PC-9 (cell line): ENCODE data around the gene NOXA1. TPM values are rescaled to one million over a fixed set of nuclear protein-coding genes. Genes with fewer than 3 reads are reported as not detected.

Experiments used
- BruUV-seq: library from RNA; stranded (reverse); fragments of 400-500 nt; replicated peaks from 2 replicates; lab custom pipeline; 2021; lab: Mats Ljungman, UMichigan
- CTCF ChIA-PET: fragments of 300-600 bp; sonication (Branson Sonifier 250); formaldehyde crosslinking; loops from one replicate; lab custom pipeline; 2022; ENCODE audit warnings: antibody characterized with exemption; lab: Charles Lee
- POLR2A ChIA-PET: fragments of 300-600 bp; sonication (Branson Sonifier 250); formaldehyde crosslinking; loops from one replicate; lab custom pipeline; 2022; ENCODE audit warnings: antibody characterized with exemption; ENCODE audit not compliant: unreplicated experiment; lab: Charles Lee
- DNase-seq, 2 experiments: peaks; one replicate each; pipeline versions ENCODE4 v3.0.0 to v3.0.0-alpha.2; 2015 to 2022; ENCODE audit warnings: mixed read lengths in 1 of 2
- H2AFZ ChIP-seq: fragments of 200-600 bp; sonication (generic); 2 replicates; pipeline ENCODE4 v1.8.1; 2017; ENCODE audit warnings: antibody characterized with exemption
- H3F3A ChIP-seq: fragments of 200-600 bp; sonication (generic); 2 replicates; pipeline ENCODE4 v1.8.1; 2017; ENCODE audit warnings: antibody characterized with exemption, mild to moderate bottlenecking, low read depth; ENCODE audit not compliant: insufficient read depth
- H3K27ac ChIP-seq: fragments of 200-600 bp; sonication (generic); 2 replicates; pipeline ENCODE4 v1.6.1; 2016; ENCODE audit warnings: mixed run types
- H3K27me3 ChIP-seq: fragments of 200-600 bp; sonication (generic); 2 replicates; pipeline ENCODE4 v1.6.1; 2016; ENCODE audit warnings: low read depth, mixed run types; ENCODE audit not compliant: insufficient read depth
- H3K36me3 ChIP-seq: fragments of 200-600 bp; sonication (generic); 2 replicates; pipeline ENCODE4 v1.6.1; 2016; ENCODE audit warnings: low read depth, mixed run types
- H3K4me1 ChIP-seq: fragments of 200-600 bp; sonication (generic); replicated peaks from 2 replicates; pipeline ENCODE4 v1.6.1; 2016; ENCODE audit warnings: mixed run types; ENCODE audit not compliant: insufficient read depth
- H3K4me2 ChIP-seq: fragments of 200-600 bp; sonication (generic); 2 replicates; pipeline ENCODE4 v1.6.1; 2017; ENCODE audit warnings: mixed run types
- H3K4me3 ChIP-seq: fragments of 200-600 bp; sonication (generic); 2 replicates; pipeline ENCODE4 v1.6.1; 2016; ENCODE audit warnings: mixed run types
- H3K79me2 ChIP-seq: fragments of 200-600 bp; sonication (generic); 2 replicates; pipeline ENCODE4 v1.6.1; 2017; ENCODE audit warnings: low read depth, mixed run types
- H3K9me2 ChIP-seq: fragments of 200-600 bp; sonication (generic); 2 replicates; pipeline ENCODE4 v1.8.1; 2017; ENCODE audit warnings: mild to moderate bottlenecking; ENCODE audit not compliant: insufficient read depth
- H3K9me3 ChIP-seq: fragments of 200-600 bp; sonication (generic); 2 replicates; pipeline ENCODE4 v1.8.1; 2016; ENCODE audit warnings: low read depth; ENCODE audit not compliant: insufficient read depth
- H4K20me1 ChIP-seq: fragments of 200-600 bp; sonication (generic); 2 replicates; pipeline ENCODE4 v1.8.1; 2017; ENCODE audit not compliant: insufficient read depth
- CTCF ChIP-seq: fragments of 200-600 bp; sonication (generic); conservative IDR thresholded peaks from 2 replicates; pipeline ENCODE4 v1.6.1; 2017; ENCODE audit warnings: mixed run types, antibody characterized with exemption, mild to moderate bottlenecking, moderate library complexity
- EZH2 ChIP-seq: fragments of 200-600 bp; sonication (generic); IDR thresholded peaks from 2 replicates; pipeline ENCODE4 v1.8.0; 2017; ENCODE audit warnings: antibody characterized with exemption, low read depth
- intact Hi-C: fragments of 100-400 bp; cut with micrococcal nuclease; formaldehyde crosslinking; loops from one replicate; pipeline ENCODE4 v1.10.0; 2022; ENCODE audit not compliant: unreplicated experiment
- total RNA-seq: library from RNA; stranded (reverse); gene quantifications from 2 replicates; pipeline ENCODE4 v1.2.3, GENCODE V29; 2021

The NOXA1 gene
- total RNA-seq, 1 experiment from 2014 or later: 10.5 TPM

GRCh38 chr9:137429974-137430722 lies 7.0 kb downstream of the NOXA1 start:
- H3F3A ChIP-seq: peaks cover 7% of the 10 kb centered on the region; the same call in 1 of the 2 replicates
- H3K9me3 ChIP-seq: no peaks in the 10 kb centered on the region
- no peak overlapping the region for H2AFZ ChIP-seq
- no peaks in the 10 kb centered on the region for H3K79me2 ChIP-seq
- TF ChIP-seq EZH2 (no peak), CTCF (no peak)
- H3K27ac ChIP-seq: no peak overlapping the region
- H3K4me1 ChIP-seq: no peaks in the 10 kb centered on the region
- no peaks in the 10 kb centered on the region for H4K20me1 ChIP-seq
- H3K27me3 ChIP-seq: no peaks in the 10 kb centered on the region
- H3K4me3 ChIP-seq: no peak overlapping the region
- CTCF ChIA-PET: no interaction called here
- no peaks in the 10 kb centered on the region for H3K9me2 ChIP-seq
- H3K36me3 ChIP-seq: no peaks in the 10 kb centered on the region
- DNase-seq: no peak
- no TSS peak for BruUV-seq
- H3K4me2 ChIP-seq: no peak overlapping the region
- POLR2A ChIA-PET: interaction anchor here (0.6 kb wide), 2 partner anchors 11 to 143 kb away, joined by 3 to 9 read pairs; no protein-coding TSS in a partner anchor
- intact Hi-C loops: loop anchor here (10.0 kb wide), 1 partner anchor 185 kb away; the partner anchor contains the start of gene EHMT1

GRCh38 chr9:137430723-137431415 lies 7.7 kb downstream of the NOXA1 start:
- H3K27me3 ChIP-seq: no peaks in the 10 kb centered on the region
- intact Hi-C loops: loop anchor here (10.0 kb wide), 1 partner anchor 184 kb away; the partner anchor contains the start of gene EHMT1
- peaks cover 7% of the 10 kb centered on the region; the same call in 1 of the 2 replicates for H3F3A ChIP-seq
- no peaks in the 10 kb centered on the region for H3K36me3 ChIP-seq
- no peak overlapping the region for H3K4me3 ChIP-seq
- H3K9me3 ChIP-seq: no peaks in the 10 kb centered on the region
- ChIA-PET POLR2A (interaction anchor here (0.6 kb wide), 1 partner anchor 143 kb away, joined by 3 read pairs; no protein-coding TSS in a partner anchor), CTCF (no interaction called here)
- H3K79me2 ChIP-seq: no peaks in the 10 kb centered on the region
- H4K20me1 ChIP-seq: no peaks in the 10 kb centered on the region
- no TSS peak for BruUV-seq
- H3K9me2 ChIP-seq: no peaks in the 10 kb centered on the region
- no peak overlapping the region for H3K4me2 ChIP-seq
- H3K4me1 ChIP-seq: peaks cover 6% of the 10 kb centered on the region
- no peak for TF ChIP-seq CTCF
- no peak for TF ChIP-seq EZH2
- DNase-seq: no peak
- H3K27ac ChIP-seq: no peak overlapping the region
- H2AFZ ChIP-seq: no peak overlapping the region

GRCh38 chr9:137431416-137431931 lies 8.3 kb downstream of the NOXA1 start:
- no peak for TF ChIP-seq CTCF
- no peak for TF ChIP-seq EZH2
- no peaks in the 10 kb centered on the region for H3K36me3 ChIP-seq
- H3K27ac ChIP-seq: no peak overlapping the region
- peaks cover 7% of the 10 kb centered on the region; the same call in 1 of the 2 replicates for H3F3A ChIP-seq
- H3K4me2 ChIP-seq: no peak overlapping the region
- H3K79me2 ChIP-seq: no peaks in the 10 kb centered on the region
- BruUV-seq: no TSS peak
- H3K4me1 ChIP-seq: peaks cover 11% of the 10 kb centered on the region
- intact Hi-C loops: loop anchor here (10.0 kb wide), 1 partner anchor 183 kb away; the partner anchor contains the start of gene EHMT1
- ChIA-PET POLR2A (no interaction called here), CTCF (no interaction called here)
- no peak overlapping the region for H3K4me3 ChIP-seq
- H3K27me3 ChIP-seq: no peaks in the 10 kb centered on the region
- DNase-seq: no peak
- H3K9me2 ChIP-seq: no peaks in the 10 kb centered on the region
- no peaks in the 10 kb centered on the region for H3K9me3 ChIP-seq
- H2AFZ ChIP-seq: no peak overlapping the region
- no peaks in the 10 kb centered on the region for H4K20me1 ChIP-seq
